BLaER1 treated with 17β-estradiol and CSF1 and Interleukin-3, amounts not matched to agents 10 nM and 100 nM (cell line): ENCODE results near the gene EFCAB11.
A peak's percentile ranks its signal among the peaks of the same experiment; 100 is the strongest.

Source experiments
- H3K27ac ChIP-seq, 11 experiments: shearing (Covaris generic); formaldehyde crosslinking; 2 replicates each; pipeline ENCODE4 v1.8.1; 2022
- H3K27me3 ChIP-seq, 11 experiments: shearing (Covaris generic); formaldehyde crosslinking; 2 replicates each; pipeline ENCODE4 v1.8.1; 2022
- H3K36me3 ChIP-seq, 11 experiments: shearing (Covaris generic); formaldehyde crosslinking; 2 replicates each; pipeline ENCODE4 v1.8.1; 2022
- H3K4me1 ChIP-seq, 10 experiments: shearing (Covaris generic); formaldehyde crosslinking; 2 replicates each; pipeline ENCODE4 v1.8.1; 2022
- H3K4me2 ChIP-seq, 11 experiments: shearing (Covaris generic); formaldehyde crosslinking; 2 replicates each; pipeline ENCODE4 v1.8.1; 2022
- H3K4me3 ChIP-seq, 10 experiments: shearing (Covaris generic); formaldehyde crosslinking; 2 replicates each; pipeline ENCODE4 v1.8.1; 2022
- H3K9ac ChIP-seq, 11 experiments: shearing (Covaris generic); formaldehyde crosslinking; 2 replicates each; pipeline ENCODE4 v1.8.1; 2022
- H3K9me3 ChIP-seq, 11 experiments: shearing (Covaris generic); formaldehyde crosslinking; replicated peaks in 1 of 11; 2 replicates each; pipeline ENCODE4 v1.8.1; 2022
- H4K20me1 ChIP-seq, 11 experiments: shearing (Covaris generic); formaldehyde crosslinking; 2 replicates each; pipeline ENCODE4 v1.8.1; 2022
- Cebpa-rat ChIP-seq, 11 experiments: shearing (Covaris generic); IDR thresholded peaks; 2 replicates each; pipeline ENCODE4 v1.8.1; 2022

The EFCAB11 gene

GRCh38 chr14:89959853-89960445, 5.4 kb upstream of the EFCAB11 start:
- H3K4me3 ChIP-seq, result no peak overlapping the region
- H3K27ac ChIP-seq, result no peak overlapping the region
- no peak overlapping the region for H3K4me2 ChIP-seq
- no peak overlapping the region for H3K9ac ChIP-seq
- peaks cover 39 to 81% (median 74%) of the 10 kb centered on the region in 11 experiments for H3K36me3 ChIP-seq
- peaks cover 0 to 35% (median 18%) of the 10 kb centered on the region in 11 experiments; a peak in 13 of 22 replicates for H4K20me1 ChIP-seq
- TF ChIP-seq Cebpa-rat (IDR thresholded peaks at IDR 0.05), result no peak
- peaks cover 11 to 25% (median 16%) of the 10 kb centered on the region in 10 experiments for H3K4me1 ChIP-seq
- no peaks in the 10 kb centered on the region for H3K27me3 ChIP-seq
- peaks cover 10 to 23% (median 20%) of the 10 kb centered on the region in 11 experiments for H3K9me3 ChIP-seq

GRCh38 chr14:89958966-89959365, 4.4 kb upstream of the EFCAB11 start:
- H3K4me2 ChIP-seq, result peak overlapping the region in 1 of 11 experiments; percentile 11; a peak in 1 of 22 replicates
- H3K4me1 ChIP-seq, result peaks cover 13 to 28% (median 20%) of the 10 kb centered on the region in 10 experiments

GRCh38 chr14:89957791-89958190, 3.3 kb upstream of the EFCAB11 start:
- H3K27ac ChIP-seq, result peak overlapping the region in 4 of 11 experiments; percentile 96 to 98 (median 98); a peak in 3 of 22 replicates
- H3K4me1 ChIP-seq, result peaks cover 22 to 35% (median 27%) of the 10 kb centered on the region in 10 experiments
- peaks cover 0 to 17% (median 11%) of the 10 kb centered on the region in 11 experiments; a peak in 8 of 22 replicates for H4K20me1 ChIP-seq
- H3K9me3 ChIP-seq, result peaks cover 10 to 23% (median 20%) of the 10 kb centered on the region in 11 experiments
- peak overlapping the region in 8 of 10 experiments; percentile 10 to 96 (median 86); a peak in 9 of 20 replicates for H3K4me3 ChIP-seq
- no peak overlapping the region for H3K9ac ChIP-seq
- H3K4me2 ChIP-seq, result peak overlapping the region in 8 of 11 experiments; percentile 81 to 95 (median 88); a peak in 11 of 22 replicates
- H3K36me3 ChIP-seq, result peaks cover 19 to 60% (median 53%) of the 10 kb centered on the region in 11 experiments
- no peaks in the 10 kb centered on the region for H3K27me3 ChIP-seq
- TF ChIP-seq Cebpa-rat (IDR thresholded peaks at IDR 0.05), result no peak

More at GRCh38 chr14:89958966-89959365, 4.4 kb upstream of the EFCAB11 start:
- peaks cover 31 to 72% (median 64%) of the 10 kb centered on the region in 11 experiments for H3K36me3 ChIP-seq
- H3K9me3 ChIP-seq, result peaks cover 10 to 23% (median 20%) of the 10 kb centered on the region in 11 experiments
- no peaks in the 10 kb centered on the region for H3K27me3 ChIP-seq
- peaks cover 0 to 29% (median 17%) of the 10 kb centered on the region in 11 experiments; a peak in 11 of 22 replicates for H4K20me1 ChIP-seq
- no peak for TF ChIP-seq Cebpa-rat (IDR thresholded peaks at IDR 0.05)
- no peak overlapping the region for H3K27ac ChIP-seq
- 0 out of 20 replicates have a peak overlapping the region, but pooled peaks of 1 of the 10 experiments have one; percentile 91 for H3K4me3 ChIP-seq
- H3K9ac ChIP-seq, result no peak overlapping the region

- peak overlapping the region in 10 of 11 experiments; percentile 88 to 97 (median 94); a peak in 17 of 22 replicates for H3K9ac ChIP-seq
- peak overlapping the region in 10 of 11 experiments; percentile 90 to 98 (median 96); a peak in 20 of 22 replicates for H3K27ac ChIP-seq
These were observed 2.8 kb upstream of the EFCAB11 start for GRCh38 chr14:89957376-89957775.

GRCh38 chr14:89956661-89957009, 2.1 kb upstream of the EFCAB11 start:
- Histone ChIP-seq H3K27ac (peak overlapping the region; percentile 78 to 98 (median 95); a peak in 21 of 22 replicates), H3K27me3 (no peaks in the 10 kb centered on the region), H4K20me1 (peaks cover 0 to 12% (median 4%) of the 10 kb centered on the region in 11 experiments; a peak in 4 of 22 replicates), H3K9ac (peak overlapping the region; percentile 88 to 97 (median 94)), H3K4me1 (peaks cover 22 to 35% (median 27%) of the 10 kb centered on the region in 10 experiments), H3K9me3 (peaks cover 10 to 23% (median 20%) of the 10 kb centered on the region in 11 experiments), H3K4me2 (peak overlapping the region; percentile 81 to 96 (median 91)), H3K36me3 (peaks cover 13 to 48% (median 41%) of the 10 kb centered on the region in 11 experiments), H3K4me3 (peak overlapping the region; percentile 78 to 96 (median 86))
- TF ChIP-seq Cebpa-rat (IDR thresholded peaks at IDR 0.05), result peak in 3 of 11 experiments; percentile 58 to 79 (median 71); a peak in 8 of 22 replicates

More at GRCh38 chr14:89957376-89957775, 2.8 kb upstream of the EFCAB11 start:
- H3K36me3 ChIP-seq, result peaks cover 15 to 56% (median 48%) of the 10 kb centered on the region in 11 experiments
- H3K4me2 ChIP-seq, result peak overlapping the region; percentile 81 to 96 (median 91)
- peaks cover 22 to 35% (median 27%) of the 10 kb centered on the region in 10 experiments for H3K4me1 ChIP-seq
- H3K4me3 ChIP-seq, result peak overlapping the region in 9 of 10 experiments; percentile 78 to 96 (median 86); a peak in 15 of 20 replicates
- no peak for TF ChIP-seq Cebpa-rat (IDR thresholded peaks at IDR 0.05)
- peaks cover 0 to 13% (median 7%) of the 10 kb centered on the region in 11 experiments; a peak in 8 of 22 replicates for H4K20me1 ChIP-seq
- H3K27me3 ChIP-seq, result no peaks in the 10 kb centered on the region
- H3K9me3 ChIP-seq, result peaks cover 10 to 23% (median 20%) of the 10 kb centered on the region in 11 experiments

GRCh38 chr14:89955745-89956660, 1.5 kb upstream of the EFCAB11 start, which contains the start of gene TDP1:
Gene TDP1 (plus strand): TSS chr14:89955927. CDS start chr14:89963115, 7,188 bp downstream.
- peak within 1 kb of the TSS; percentile 78 to 98 (median 95) for H3K27ac ChIP-seq

GRCh38 chr14:89955022-89955744, 653 bp upstream of the EFCAB11 start:
- no peaks in the 10 kb centered on the region; a peak in 1 of 22 replicates for H4K20me1 ChIP-seq
- H3K36me3 ChIP-seq, result peaks cover 18 to 45% (median 29%) of the 10 kb centered on the region in 11 experiments
- peak overlapping the region; percentile 78 to 96 (median 86) for H3K4me3 ChIP-seq
- no peak for TF ChIP-seq Cebpa-rat (IDR thresholded peaks at IDR 0.05)
- peak overlapping the region; percentile 88 to 97 (median 94) for H3K9ac ChIP-seq
- H3K27ac ChIP-seq, result peak overlapping the region; percentile 52 to 98 (median 95); a peak in 21 of 22 replicates
- peak overlapping the region; percentile 77 to 95 (median 91) for H3K4me2 ChIP-seq
- H3K27me3 ChIP-seq, result no peaks in the 10 kb centered on the region
- peaks cover 22 to 35% (median 27%) of the 10 kb centered on the region in 10 experiments for H3K4me1 ChIP-seq
- H3K9me3 ChIP-seq, result peaks cover 10 to 23% (median 20%) of the 10 kb centered on the region in 11 experiments

More at GRCh38 chr14:89955745-89956660, 1.5 kb upstream of the EFCAB11 start, which contains the start of gene TDP1:
- peaks cover 22 to 35% (median 27%) of the 10 kb centered on the region in 10 experiments for H3K4me1 ChIP-seq
- no peak for TF ChIP-seq Cebpa-rat (IDR thresholded peaks at IDR 0.05)
- H3K27me3 ChIP-seq, result no peaks in the 10 kb centered on the region
- peaks cover 0 to 6% (median under 1%) of the 10 kb centered on the region in 11 experiments; a peak in 3 of 22 replicates for H4K20me1 ChIP-seq
- peak within 1 kb of the TSS; percentile 88 to 97 (median 94) for H3K9ac ChIP-seq
- H3K4me2 ChIP-seq, result peak within 1 kb of the TSS; percentile 81 to 96 (median 91)
- peaks cover 10 to 23% (median 20%) of the 10 kb centered on the region in 11 experiments for H3K9me3 ChIP-seq
- peak within 1 kb of the TSS; percentile 78 to 96 (median 86) for H3K4me3 ChIP-seq
- H3K36me3 ChIP-seq, result peaks cover 13 to 46% (median 35%) of the 10 kb centered on the region in 11 experiments
